ENCODE results near the gene NINJ2.

NINJ2 gene

GRCh38 chr12:612293-612692 is 51.0 kb downstream of the NINJ2 start:
- DNase-seq = no peak

GRCh38 chr12:611721-612120 is 51.5 kb downstream of the NINJ2 start:
- no peak for DNase-seq

GRCh38 chr12:608921-609320 is 54.3 kb downstream of the NINJ2 start:
- DNase-seq = no peak

- no peak for DNase-seq
Observed at GRCh38 chr12:608413-608812, 54.8 kb downstream of the NINJ2 start.

GRCh38 chr12:607541-608001 is 55.7 kb downstream of the NINJ2 start:
- DNase-seq = no peak

- DNase-seq = no peak
Observed at GRCh38 chr12:604956-605355, 58.3 kb downstream of the NINJ2 start.

GRCh38 chr12:602700-603068 is 60.6 kb downstream of the NINJ2 start:
- DNase-seq = no peak

GRCh38 chr12:601976-602699 is 61.1 kb downstream of the NINJ2 start:
- no peak for DNase-seq

- no peak for DNase-seq
Observed at GRCh38 chr12:599756-600155, 63.5 kb downstream of the NINJ2 start.

- no peak for DNase-seq
Observed at GRCh38 chr12:597926-598568, 65.2 kb downstream of the NINJ2 start.

GRCh38 chr12:593396-594270 is 69.6 kb downstream of the NINJ2 start:
- DNase-seq = no peak

GRCh38 chr12:592024-592505 is 71.2 kb downstream of the NINJ2 start:
- DNase-seq = no peak

GRCh38 chr12:591167-592023 is 71.8 kb downstream of the NINJ2 start:
- no peak for DNase-seq

- no peak for DNase-seq
Observed at GRCh38 chr12:590206-590750, 73.0 kb downstream of the NINJ2 start.

GRCh38 chr12:588646-589045 is 74.6 kb downstream of the NINJ2 start:
- no peak for DNase-seq

- no peak for DNase-seq
Observed at GRCh38 chr12:588024-588322, 75.3 kb downstream of the NINJ2 start.

GRCh38 chr12:587132-588023 is 75.9 kb downstream of the NINJ2 start:
- no peak for DNase-seq

GRCh38 chr12:586318-587071 is 76.8 kb downstream of the NINJ2 start:
- no peak for DNase-seq

GRCh38 chr12:585062-586061 is 77.9 kb downstream of the NINJ2 start:
- DNase-seq = no peak

Data from NCI-H1092 (cell line).